Tibial nerve (tissue), 4 donors: ENCODE data around the gene PDZD4. TPM values are rescaled to one million over a fixed set of nuclear protein-coding genes. Genes with fewer than 3 reads are reported as not detected.
"Not testable (repeated sequence)": the region's sequence is repeated elsewhere in the genome, so short reads cannot be mapped to it uniquely, and the experiment has no call there.

Source experiments
- DNase-seq, 2 donors: peaks; one replicate each; pipeline ENCODE4 v3.0.0-alpha.2; 2019; ENCODE audit warnings: low spot score in 2 of 2
- H3K27ac ChIP-seq, 4 donors: fragments of 200-600 bp; sonication (generic) in 3 of 4; one replicate each; pipeline ENCODE4 v1.5.1; 2017 to 2019; ENCODE audit warnings: mild to moderate bottlenecking in 1 of 4
- H3K27me3 ChIP-seq, 2 donors: fragments of 200-600 bp; sonication (generic) in 1 of 2; one replicate each; pipeline versions ENCODE4 v1.5.1 to v1.6.0; 2017 to 2019
- H3K36me3 ChIP-seq, 3 donors: fragments of 200-600 bp; sonication (generic); one replicate each; pipeline ENCODE4 v1.5.1; 2018 to 2019
- H3K4me1 ChIP-seq, 4 donors: fragments of 200-600 bp; sonication (generic) in 3 of 4; one replicate each; pipeline ENCODE4 v1.5.1; 2017 to 2019
- H3K4me3 ChIP-seq, 4 donors: fragments of 200-600 bp; sonication (generic) in 3 of 4; one replicate each; pipeline ENCODE4 v1.5.1; 2017 to 2019; ENCODE audit warnings: mild to moderate bottlenecking in 1 of 4, moderate library complexity in 1 of 4
- H3K9me3 ChIP-seq, 4 donors: fragments of 200-600 bp; sonication (generic) in 3 of 4; one replicate each; pipeline ENCODE4 v1.5.1; 2017 to 2019
- CTCF ChIP-seq, 5 experiments: fragments of 200-600 bp in 3 of 5; fragments of 450-650 bp in 2 of 5; sonication (generic) in 3 of 5; IDR thresholded peaks; one replicate each; pipeline ENCODE4 v1.5.1; 2016 to 2019; ENCODE audit warnings: antibody characterized with exemption in 5 of 5, mild to moderate bottlenecking in 3 of 5, moderate library complexity in 2 of 5
- EP300 ChIP-seq, 2 donors: sonication (generic); formaldehyde crosslinking; IDR thresholded peaks; one replicate each; pipeline ENCODE4 v1.6.1; 2017; ENCODE audit warnings: antibody characterized with exemption in 2 of 2, mild to moderate bottlenecking in 1 of 2
- POLR2A ChIP-seq, 2 donors: fragments of 450-650 bp; IDR thresholded peaks; one replicate each; pipeline ENCODE4 v1.6.1; 2017; ENCODE audit warnings: antibody characterized with exemption in 2 of 2, mild to moderate bottlenecking in 2 of 2, moderate library complexity in 2 of 2
- WGBS, 2 donors: methylation state at CpG; one replicate each; pipeline ENCODE4 v1.1.5; 2018; 5-methylcytosine and 5-hydroxymethylcytosine counted together
- total RNA-seq, 4 donors: library from RNA; depleted of rRNA; stranded (reverse); fragments of >200 nt; gene quantifications; one replicate each; pipeline ENCODE4 v1.1.0, GENCODE V29; 2016

Gene PDZD4
- total RNA-seq, 4 donors from 2014 or later: 19.9 to 24.6 (median 21.2) TPM

- peaks cover 0 to 23% of the 10 kb centered on the region in 2 donors for H3K27me3 ChIP-seq
- no peak for TF ChIP-seq EP300 (IDR thresholded peaks at IDR 0.05)
- no peaks in the 10 kb centered on the region for H3K36me3 ChIP-seq
- no peak overlapping the region for H3K4me3 ChIP-seq
- DNase-seq: no peak
- no peak overlapping the region for H3K27ac ChIP-seq
- 88 to 89% methylated on average over 5 to 10 of the region's 10 CpGs for WGBS, 2 donors
- no peaks in the 10 kb centered on the region for H3K9me3 ChIP-seq
- H3K4me1 ChIP-seq: peaks cover 0 to 5% (median 0%) of the 10 kb centered on the region in 4 donors
Observed at GRCh38 chrX:153824348-153824747, 6.0 kb downstream of the PDZD4 start.

- 71 to 78% methylated on average over 9 of the region's 9 CpGs for WGBS, 2 donors
- peaks cover 0 to 31% of the 10 kb centered on the region in 2 donors for H3K27me3 ChIP-seq
- H3K27ac ChIP-seq: no peak overlapping the region
- H3K36me3 ChIP-seq: no peaks in the 10 kb centered on the region
- H3K9me3 ChIP-seq: no peaks in the 10 kb centered on the region
- H3K4me1 ChIP-seq: peaks cover 0 to 10% (median 0%) of the 10 kb centered on the region in 4 donors
- no peak for DNase-seq
- no peak overlapping the region for H3K4me3 ChIP-seq
- TF ChIP-seq CTCF (IDR thresholded peaks at IDR 0.05) (no peak), EP300 (IDR thresholded peaks at IDR 0.05) (no peak), POLR2A (IDR thresholded peaks at IDR 0.05) (no peak)
Observed at GRCh38 chrX:153821066-153821465, 9.3 kb downstream of the PDZD4 start.

GRCh38 chrX:153820601-153821000 is 9.7 kb downstream of the PDZD4 start:
- no peak for TF ChIP-seq EP300 (IDR thresholded peaks at IDR 0.05)
- TF ChIP-seq CTCF (IDR thresholded peaks at IDR 0.05): no peak
- TF ChIP-seq POLR2A (IDR thresholded peaks at IDR 0.05): no peak
- Histone ChIP-seq H3K36me3 (no peaks in the 10 kb centered on the region), H3K27me3 (peaks cover 0 to 31% of the 10 kb centered on the region in 2 donors), H3K27ac (no peak overlapping the region), H3K9me3 (no peaks in the 10 kb centered on the region), H3K4me1 (peaks cover 0 to 10% (median 0%) of the 10 kb centered on the region in 4 donors), H3K4me3 (no peak overlapping the region)
- DNase-seq: no peak
- 84 to 85% methylated on average over 7 of the region's 7 CpGs for WGBS, 2 donors

- WGBS, 2 donors: 54 to 60% methylated on average over 10 to 21 of the region's 23 CpGs
- no peak for TF ChIP-seq CTCF (IDR thresholded peaks at IDR 0.05)
- no peak for TF ChIP-seq EP300 (IDR thresholded peaks at IDR 0.05)
- TF ChIP-seq POLR2A (IDR thresholded peaks at IDR 0.05): no peak
- no peak for DNase-seq
Observed at GRCh38 chrX:153819384-153820040, 10.8 kb downstream of the PDZD4 start.

GRCh38 chrX:153818571-153819383 is 11.6 kb downstream of the PDZD4 start:
- H3K36me3 ChIP-seq: no peaks in the 10 kb centered on the region
- H3K4me3 ChIP-seq: peak overlapping the region; percentile 28 to 53 (median 31)
- peaks cover 0 to 20% of the 10 kb centered on the region in 2 donors for H3K27me3 ChIP-seq
- no peak for TF ChIP-seq CTCF (IDR thresholded peaks at IDR 0.05)
- no peak for TF ChIP-seq EP300 (IDR thresholded peaks at IDR 0.05)
- TF ChIP-seq POLR2A (IDR thresholded peaks at IDR 0.05): no peak
- H3K27ac ChIP-seq: peak overlapping the region in 2 of 4 donors; percentile 8 to 56
- H3K4me1 ChIP-seq: peaks cover 0 to 10% (median 0%) of the 10 kb centered on the region in 4 donors
- WGBS, 2 donors: 20 to 22% methylated on average over 15 to 39 of the region's 67 CpGs
- no peak for DNase-seq
- no peaks in the 10 kb centered on the region for H3K9me3 ChIP-seq

More at GRCh38 chrX:153819384-153820040, 10.8 kb downstream of the PDZD4 start:
- Histone ChIP-seq H3K9me3 (no peaks in the 10 kb centered on the region), H3K36me3 (no peaks in the 10 kb centered on the region), H3K4me1 (peaks cover 0 to 10% (median 0%) of the 10 kb centered on the region in 4 donors), H3K27ac (peak overlapping the region in 1 of 4 donors; percentile 56), H3K27me3 (peaks cover 0 to 27% of the 10 kb centered on the region in 2 donors), H3K4me3 (peak overlapping the region; percentile 28 to 53 (median 31))

GRCh38 chrX:153818064-153818463 is 12.3 kb downstream of the PDZD4 start:
- peaks cover 0 to 10% (median 0%) of the 10 kb centered on the region in 4 donors for H3K4me1 ChIP-seq
- not testable (repeated sequence) for DNase-seq, H3K4me3 ChIP-seq, H3K36me3 ChIP-seq, H3K9me3 ChIP-seq, H3K27ac ChIP-seq
- peaks cover 0 to 16% of the 10 kb centered on the region in 2 donors for H3K27me3 ChIP-seq
- 93% methylated on average over 8 to 9 of the region's 9 CpGs for WGBS, 2 donors
